RKO (cell line): ENCODE data around the gene NCBP1.
A peak's percentile ranks its signal among the peaks of the same experiment; 100 is the strongest.
"Not testable (repeated sequence)": the region's sequence is repeated elsewhere in the genome, so short reads cannot be mapped to it uniquely, and the experiment has no call there.

Experiments used
- DNase-seq: peaks from one replicate; pipeline ENCODE4 v3.0.0-alpha.2; 2016; ENCODE audit warnings: low spot score

NCBP1 gene

DNA sequence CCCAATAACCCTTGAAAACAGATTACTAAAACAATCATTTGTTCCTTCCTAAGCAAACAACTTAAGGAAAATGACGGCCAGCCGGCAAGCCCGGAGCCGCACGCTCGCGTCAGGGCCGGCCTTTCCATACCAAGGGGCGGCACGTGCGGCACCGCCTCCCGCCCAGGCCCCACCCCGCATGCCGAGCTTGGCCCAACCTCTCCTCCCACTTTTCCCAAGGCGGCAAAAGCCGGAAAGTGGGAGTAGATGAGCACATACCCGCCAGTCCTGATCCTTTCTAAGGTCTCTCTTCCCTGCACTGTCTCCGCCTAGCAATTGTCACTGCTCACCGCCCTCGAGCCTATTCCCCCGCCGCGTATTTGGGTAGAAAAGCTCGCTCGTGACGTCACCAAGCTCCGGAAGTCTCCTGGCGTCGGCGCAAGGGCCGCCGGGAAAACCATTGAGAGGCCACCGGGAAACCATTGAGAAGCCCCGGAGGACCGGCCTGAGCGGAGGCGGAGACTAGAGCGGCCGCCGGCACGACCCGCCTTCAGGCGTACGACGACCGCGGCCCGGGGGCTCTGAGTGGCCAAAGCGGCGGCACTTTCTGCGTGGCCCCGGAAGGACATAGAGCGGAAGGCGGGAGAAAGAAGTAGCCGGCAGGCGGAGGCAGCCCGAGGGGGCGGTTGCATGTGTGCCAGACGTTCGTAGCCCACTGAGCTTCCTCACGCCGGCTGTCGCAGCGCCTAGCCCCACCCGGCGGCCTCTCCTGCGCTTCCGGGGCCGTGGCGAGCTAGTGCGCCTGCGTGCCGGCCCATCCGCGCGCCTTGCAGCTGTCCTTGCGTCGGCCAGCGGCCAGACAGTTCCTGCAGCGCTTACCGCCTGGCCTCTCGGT lies at the start of gene NCBP1, which contains the start of gene TSTD2:
NCBP1 (plus strand) TSS at position 837 of the 874 bp plus-strand sequence. CDS start 61 bp downstream, outside the sequence.
TSTD2 (minus strand) TSS at position 384 of the 874 bp plus-strand sequence. CDS start 5,806 bp downstream, outside the sequence.
- peak; percentile 99 for DNase-seq

DNA sequence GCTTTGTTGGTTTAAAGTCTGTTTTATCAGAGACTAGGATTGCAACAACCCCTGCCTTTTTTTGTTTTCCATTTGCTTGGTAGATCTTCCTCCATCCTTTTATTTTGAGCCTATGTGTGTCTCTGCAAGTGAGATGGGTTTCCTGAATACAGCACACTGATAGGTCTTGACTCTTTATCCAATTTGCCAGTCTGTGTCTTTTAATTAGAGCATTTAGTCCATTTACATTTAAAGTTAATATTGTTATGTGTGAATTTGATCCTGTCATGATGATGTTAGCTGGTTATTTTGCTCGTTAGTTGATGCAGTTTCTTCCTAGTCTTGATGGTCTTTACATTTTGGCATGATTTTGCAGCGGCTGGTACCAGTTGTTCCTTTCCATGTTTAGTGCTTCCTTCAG lies 48.8 kb upstream of the NCBP1 start:
- not testable (repeated sequence) for DNase-seq

- not testable (repeated sequence) for DNase-seq
Observed at GRCh38 chr9:97586909-97587308, 46.7 kb upstream of the NCBP1 start.

DNA sequence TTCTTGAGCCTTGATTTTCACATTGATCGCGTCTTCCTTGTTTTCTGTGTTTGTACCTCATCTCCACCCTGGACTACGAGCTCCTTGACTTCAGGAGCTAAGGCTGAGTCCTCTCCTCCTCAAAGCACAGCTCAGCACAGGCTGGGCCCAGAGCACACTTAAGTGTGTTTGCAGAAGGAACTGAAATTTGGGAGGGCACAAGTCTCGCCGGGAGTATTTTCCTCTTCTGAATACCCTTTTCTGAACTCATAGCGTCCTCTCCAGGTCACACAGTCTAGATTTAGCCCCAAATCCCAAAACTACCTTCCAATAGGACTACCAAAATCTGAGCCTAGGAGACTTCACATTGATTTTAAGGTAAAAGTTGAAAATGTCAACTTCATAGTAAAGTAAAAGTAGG lies 42.1 kb upstream of the NCBP1 start:
- no peak for DNase-seq

GRCh38 chr9:97592126-97592525 lies 41.5 kb upstream of the NCBP1 start:
- DNase-seq: no peak

GRCh38 chr9:97593960-97594359 lies 39.7 kb upstream of the NCBP1 start:
- DNase-seq: no peak

- no peak for DNase-seq
Observed at GRCh38 chr9:97594381-97594921, 39.2 kb upstream of the NCBP1 start.

DNA sequence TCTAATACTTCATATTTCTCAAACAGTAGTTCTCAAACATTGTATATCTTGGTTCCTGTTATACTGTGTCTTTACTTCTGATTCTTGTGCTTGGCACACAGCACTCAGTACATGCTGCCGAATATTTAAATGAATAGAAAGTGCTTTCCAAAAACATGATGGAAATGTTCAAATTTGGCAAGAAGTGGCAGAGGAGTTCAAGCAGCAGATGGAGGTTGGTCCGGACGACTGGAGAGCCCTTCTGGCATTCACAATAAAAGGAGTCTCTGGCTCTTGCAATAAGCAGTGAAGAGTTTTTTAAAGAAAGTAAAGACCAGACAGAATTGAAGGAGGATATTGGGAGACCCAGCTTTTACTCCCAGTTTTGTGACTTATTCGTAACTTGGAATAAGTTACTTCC lies 36.7 kb upstream of the NCBP1 start:
- no peak for DNase-seq

- DNase-seq: peak; percentile 86
Observed at GRCh38 chr9:97598461-97599288, 34.9 kb upstream of the NCBP1 start.

- no peak for DNase-seq
Observed at GRCh38 chr9:97599314-97599846, 34.2 kb upstream of the NCBP1 start.

GRCh38 chr9:97600531-97601227 lies 32.9 kb upstream of the NCBP1 start:
- DNase-seq: no peak

GRCh38 chr9:97601228-97601898 lies 32.3 kb upstream of the NCBP1 start:
- no peak for DNase-seq

DNA sequence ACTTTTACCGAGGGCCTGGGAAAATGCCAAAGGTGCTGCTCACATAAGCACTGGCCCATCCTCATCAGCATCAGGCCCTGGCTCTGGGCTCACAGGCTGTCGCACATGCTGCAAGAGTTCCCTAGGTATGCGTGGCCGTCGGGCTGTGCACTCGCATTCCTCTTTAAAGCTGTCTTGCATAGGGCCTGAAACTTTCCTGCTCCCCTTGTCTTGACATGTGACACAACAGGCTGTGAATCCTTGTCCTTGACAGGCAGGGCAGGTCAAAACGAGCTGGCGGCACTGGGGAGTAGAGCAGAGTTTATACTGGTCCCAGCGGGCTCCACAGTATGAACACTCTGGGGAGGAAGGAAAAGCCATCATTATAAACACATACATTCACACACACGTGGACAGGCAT lies 31.2 kb upstream of the NCBP1 start:
- DNase-seq: no peak

DNA sequence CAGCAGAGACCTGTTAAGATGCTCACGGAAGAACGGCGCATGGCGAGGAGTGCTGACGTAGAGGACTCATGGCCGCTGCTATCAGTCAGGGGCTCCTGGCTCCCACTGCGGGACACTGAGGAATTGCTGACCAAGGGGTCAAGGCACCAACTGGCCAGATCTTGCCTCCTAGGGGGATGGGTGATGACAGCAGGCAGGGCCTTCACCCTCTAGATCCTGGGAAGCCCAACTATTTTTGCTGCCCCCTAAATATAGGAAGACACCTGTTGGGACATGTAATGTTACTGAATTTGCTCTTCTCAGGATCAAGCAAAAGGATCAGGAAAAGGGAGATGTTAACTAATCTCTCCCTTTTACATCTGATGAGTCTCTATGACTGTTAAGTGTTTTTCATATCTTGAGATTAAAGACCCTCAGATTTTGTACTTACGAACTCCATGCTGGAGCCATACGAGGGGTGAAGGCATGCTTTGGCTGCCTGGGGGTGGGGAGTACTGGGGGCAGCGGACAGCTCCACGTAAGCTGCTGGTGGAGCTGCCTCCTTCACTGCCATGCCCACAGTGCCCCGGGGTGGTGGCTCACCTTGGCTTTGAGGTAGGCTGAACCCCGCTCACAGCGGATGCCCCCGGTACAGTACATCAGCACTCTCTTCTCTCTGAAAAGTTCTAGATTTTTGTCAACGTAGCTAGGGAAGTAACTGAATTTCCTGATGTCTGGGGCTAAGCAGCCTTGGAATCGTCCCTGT lies 28.5 kb upstream of the NCBP1 start:
- DNase-seq: no peak

DNA sequence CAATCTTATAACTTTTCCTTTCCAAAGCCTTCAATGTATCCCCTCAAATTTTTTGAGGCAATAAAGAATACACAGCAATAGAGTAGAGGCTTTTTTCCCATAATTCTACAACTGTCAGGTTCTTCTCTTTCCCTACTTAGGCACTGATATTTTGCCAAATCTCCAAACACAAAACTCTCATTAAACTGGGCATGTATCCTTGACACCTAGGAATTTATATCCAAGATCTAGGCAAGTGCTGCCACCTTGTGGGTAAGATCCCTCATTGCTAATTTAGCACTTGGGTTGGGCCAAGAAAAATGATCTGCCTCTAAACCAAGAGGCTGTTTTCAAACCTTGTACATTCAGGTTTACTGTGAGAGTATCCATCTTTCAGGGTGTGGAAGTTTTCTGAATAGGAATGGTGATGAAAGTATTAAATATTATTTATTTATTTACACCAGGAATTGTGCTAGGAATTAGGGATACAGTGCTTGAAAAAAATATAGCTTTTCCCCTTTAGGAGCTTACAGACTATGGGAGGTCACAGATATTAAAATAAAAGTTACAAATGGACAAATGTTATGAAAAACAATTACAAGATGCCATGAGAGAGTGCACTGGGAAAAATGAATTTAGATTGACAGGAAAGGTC lies 18.1 kb upstream of the NCBP1 start:
- peak; percentile 82 for DNase-seq

- DNase-seq: no peak
Observed at GRCh38 chr9:97617939-97618416, 15.6 kb upstream of the NCBP1 start.

DNA sequence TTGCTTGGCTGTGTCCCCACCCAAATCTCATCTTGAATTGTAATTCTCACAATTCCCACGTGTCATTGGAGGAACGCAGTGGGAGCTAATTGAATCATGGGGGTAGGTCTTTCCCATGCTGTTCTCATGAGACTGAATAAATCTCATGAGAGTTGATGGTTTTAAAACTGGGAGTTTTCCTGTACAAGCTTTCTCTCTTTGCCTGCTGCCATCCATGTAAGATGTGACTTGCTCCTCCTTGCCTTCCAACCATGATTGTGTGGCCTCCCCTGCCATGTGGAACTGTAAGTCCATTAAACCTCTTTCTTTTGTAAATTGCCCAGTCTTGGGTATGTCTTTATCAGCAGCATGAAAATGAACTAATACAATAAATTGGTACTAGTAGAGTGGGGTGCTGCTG lies 13.6 kb upstream of the NCBP1 start:
- not testable (repeated sequence) for DNase-seq

DNA sequence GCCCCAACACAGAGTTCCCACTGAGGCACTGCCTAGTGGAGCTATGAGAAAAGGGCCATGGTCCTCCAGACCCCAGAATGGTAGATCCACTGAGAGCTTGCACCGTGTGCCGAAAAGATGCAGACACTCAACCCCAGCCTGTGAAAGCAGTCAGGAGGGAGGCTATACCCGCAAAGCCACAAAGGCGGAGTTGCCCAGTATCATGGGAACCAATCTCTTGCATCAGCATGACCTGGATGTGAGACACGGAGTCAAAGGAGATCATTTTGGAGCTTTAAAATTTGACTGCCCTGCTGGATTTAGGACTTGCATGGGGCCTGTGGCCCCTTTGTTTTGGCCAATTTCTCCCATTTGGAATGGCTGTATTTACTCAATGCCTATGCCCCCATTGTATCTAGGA lies 11.1 kb upstream of the NCBP1 start:
- not testable (repeated sequence) for DNase-seq

- DNase-seq: no peak
Observed at GRCh38 chr9:97623946-97624345, 9.7 kb upstream of the NCBP1 start.

DNA sequence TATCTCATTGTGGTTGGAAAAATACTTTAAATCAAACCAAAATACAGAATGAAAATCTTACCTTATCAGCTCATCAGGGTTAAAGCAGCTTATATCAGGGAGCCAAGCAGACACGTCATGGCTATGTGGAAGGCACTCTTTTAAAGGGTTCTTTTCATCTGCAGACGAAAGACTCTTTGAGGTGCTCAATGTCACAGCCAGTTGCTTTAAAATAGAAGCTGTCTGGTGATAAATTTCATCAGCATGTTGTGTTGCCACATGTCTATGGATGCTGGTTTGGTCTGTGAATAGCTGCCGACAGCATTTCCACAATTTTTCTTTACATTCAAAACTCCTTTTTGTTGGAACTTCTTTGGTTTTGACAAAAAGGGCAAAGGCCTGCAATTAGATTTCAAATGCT lies 8.0 kb upstream of the NCBP1 start:
- no peak for DNase-seq
